HepG2 (cell line): ENCODE results near the gene ARF4. TPM values are rescaled to one million over a fixed set of nuclear protein-coding genes. Genes with fewer than 3 reads are reported as not detected.
A peak's percentile ranks its signal among the peaks of the same experiment; 100 is the strongest.

Source experiments
- ATAC-seq: fragments of 200-7000 bp; cut with Tn5 transposase; 3 replicates; pipeline ENCODE4 v1.9.1; 2020; ENCODE audit warnings: mild to moderate bottlenecking, moderate library complexity
- BruUV-seq: library from RNA; stranded (reverse); fragments of 400-500 nt; replicated peaks from 2 replicates; lab custom pipeline; 2021; lab: Mats Ljungman, UMichigan
- CTCF ChIA-PET: fragments of 300-600 bp; formaldehyde crosslinking; extraction: SDS; loops from one replicate; lab custom pipeline; 2021; ENCODE audit warnings: low total read pairs, inconsistent platforms, low intra/inter-chr PET ratio; lab: Yijun Ruan, JAX
- POLR2A ChIA-PET: fragments of 350-600 bp; sonication (Branson Sonifier 250); formaldehyde crosslinking; loops from one replicate; lab custom pipeline; 2020; ENCODE audit warnings: antibody characterized with exemption, inconsistent platforms; lab: Yijun Ruan, JAX
- DNase-seq: peaks from one replicate; pipeline ENCODE4 v3.0.0-alpha.2; 2015; ENCODE audit warnings: low spot score
- FAIRE-seq: peaks from 3 replicates; lab custom pipeline; 2011; peaks lifted over from hg19 to GRCh38; lab: Jason Lieb, UNC
- H2AFZ ChIP-seq: one replicate; pipeline ENCODE4 v1.6.1; 2011; ENCODE audit warnings: low read length, inconsistent platforms
- H3K27ac ChIP-seq: fragments of 300-600 bp; 3 replicates; pipeline ENCODE4 v1.8.0; 2011; ENCODE audit warnings: mixed run types, mild to moderate bottlenecking, mixed read lengths, low read length, inconsistent platforms; ENCODE audit not compliant: insufficient read depth; ENCODE audit errors: extremely low read length
- H3K27me3 ChIP-seq, 2 experiments: fragments of 200-600 bp in 1 of 2; 2 replicates in 1 of 2; 3 replicates in 1 of 2; pipeline versions ENCODE4 v1.6.0 to v1.8.0; 2011; ENCODE audit warnings: low read length in 2 of 2, mild to moderate bottlenecking in 2 of 2, moderate library complexity in 2 of 2, inconsistent platforms in 1 of 2; ENCODE audit not compliant: insufficient read depth in 2 of 2, control insufficient read depth in 1 of 2
- H3K36me3 ChIP-seq, 2 experiments: fragments of 200-600 bp in 1 of 2; replicated peaks in 1 of 2; 2 replicates in 1 of 2; 3 replicates in 1 of 2; pipeline versions ENCODE4 v1.5.1 to v1.8.0; 2011; ENCODE audit warnings: low read length in 2 of 2, inconsistent platforms in 1 of 2; ENCODE audit not compliant: insufficient read depth in 2 of 2, control insufficient read depth in 1 of 2
- H3K4me1 ChIP-seq: 2 replicates; pipeline ENCODE4 v1.5.1; 2012; ENCODE audit warnings: low read length, inconsistent platforms; ENCODE audit not compliant: insufficient read depth
- H3K4me2 ChIP-seq: 2 replicates; pipeline ENCODE4 v1.6.0; 2011; ENCODE audit warnings: low read depth, low read length, inconsistent platforms
- H3K4me3 ChIP-seq, 3 experiments: fragments of 200-600 bp in 1 of 3; sonication (generic), shearing (Covaris generic) in 1 of 3; replicated peaks in 1 of 3; 2 replicates each; pipeline ENCODE4 v1.5.1; 2011 to 2016; ENCODE audit warnings: low read length in 3 of 3, inconsistent platforms in 2 of 3, low read depth in 2 of 3, mild to moderate bottlenecking in 2 of 3, control low read depth in 1 of 3, mixed read lengths in 1 of 3; ENCODE audit not compliant: insufficient read depth in 1 of 3
- H3K79me2 ChIP-seq: one replicate; pipeline ENCODE4 v1.6.1; 2011; ENCODE audit warnings: low read length, inconsistent platforms; ENCODE audit not compliant: insufficient read depth
- H3K9ac ChIP-seq: 2 replicates; pipeline ENCODE4 v1.6.0; 2011; ENCODE audit warnings: mild to moderate bottlenecking, low read depth, low read length, inconsistent platforms; ENCODE audit not compliant: insufficient read depth
- H3K9me3 ChIP-seq: 2 replicates; pipeline ENCODE4 v1.5.1; 2012; ENCODE audit warnings: mild to moderate bottlenecking, low read length
- H4K20me1 ChIP-seq: 2 replicates; pipeline ENCODE4 v1.6.0; 2011; ENCODE audit warnings: inconsistent platforms, mild to moderate bottlenecking, low read length, moderate library complexity; ENCODE audit not compliant: insufficient read depth
- MAFF ChIP-seq: IDR thresholded peaks from 2 replicates; pipeline ENCODE4 v1.6.1; 2011; ENCODE audit warnings: low read depth, low read length, improper control_type of control experiment
- MAFK ChIP-seq, 2 experiments: IDR thresholded peaks in 1 of 2; conservative IDR thresholded peaks in 1 of 2; 2 replicates each; pipeline ENCODE4 v1.6.1; 2011; ENCODE audit warnings: improper control_type of control experiment in 2 of 2, low read length in 2 of 2
- PTBP1 ChIP-seq: fragments of 200-400 bp; formaldehyde crosslinking; IDR thresholded peaks from 2 replicates; pipeline ENCODE4 v1.6.1; 2018; ENCODE audit warnings: low read length, low read depth; ENCODE audit not compliant: poor library complexity, severe bottlenecking
- RNF2 ChIP-seq: fragments of 450-650 bp; conservative IDR thresholded peaks from 2 replicates; pipeline ENCODE4 v1.6.1; 2016; ENCODE audit warnings: low read depth
- ZNF30 ChIP-seq: sonication (generic); formaldehyde crosslinking; IDR thresholded peaks from 2 replicates; pipeline ENCODE4 v1.5.0; 2020; ENCODE audit warnings: mild to moderate bottlenecking, missing genetic modification reagents
- ZNF451 ChIP-seq: sonication (generic); formaldehyde crosslinking; IDR thresholded peaks from 2 replicates; pipeline ENCODE4 v1.5.0; 2020; ENCODE audit warnings: mild to moderate bottlenecking, missing genetic modification reagents
- ZNF672 ChIP-seq: sonication (generic); formaldehyde crosslinking; IDR thresholded peaks from 2 replicates; pipeline ENCODE4 v1.8.1; 2022; ENCODE audit warnings: missing genetic modification reagents
- WGBS: methylation state at CpG from one replicate; pipeline ENCODE4 v1.1.6; 2017; ENCODE audit warnings: low lambda C conversion rate; 5-methylcytosine and 5-hydroxymethylcytosine counted together
- in situ Hi-C: cut with HindIII; loops from 2 replicates; pipeline ENCODE4 v1.10.0; 2017; ENCODE audit warnings: low pct_unique_long_range_greater_than_20kb; ENCODE audit not compliant: extremely low pct_ligation_motif_present
- intact Hi-C: fragments of 100-400 bp; cut with micrococcal nuclease; formaldehyde crosslinking; loops from one replicate; pipeline ENCODE4 v1.10.0; 2022; ENCODE audit not compliant: unreplicated experiment
- polyA plus RNA-seq, 8 experiments: library from polyadenylated mRNA; depleted of rRNA in 3 of 8; stranded (reverse) in 7 of 8; unstranded in 1 of 8; fragments of >200 nt; fragmentation: Illumina TruSeq in 4 of 8; extraction: Trizol in 4 of 8; gene quantifications; 2 replicates each; pipeline versions ENCODE4 v1.2.1 to v1.2.3, GENCODE V29; 2011 to 2016; ENCODE audit warnings: low read depth in 4 of 8, missing spikeins in 1 of 8, mixed read lengths in 1 of 8; ENCODE audit not compliant: insufficient read depth in 1 of 8
- total RNA-seq, 5 experiments: library from RNA; depleted of rRNA; stranded (reverse); fragments of >200 nt; fragmentation: Illumina TruSeq; extraction: Trizol; gene quantifications; 2 replicates each; pipeline ENCODE4 v1.2.3, GENCODE V29; 2016; ENCODE audit warnings: low read depth in 1 of 5
- TF ChIP-seq, protein P1 (sequence below): sonication (generic); IDR thresholded peaks from 2 replicates; pipeline ENCODE4 v1.6.1; 2016; ENCODE audit warnings: low read depth, borderline replicate concordance
- TF ChIP-seq, protein P2 (sequence below), 2 experiments: sonication (generic) in 1 of 2; formaldehyde crosslinking in 1 of 2; IDR thresholded peaks; 2 replicates each; pipeline versions ENCODE4 v1.4.0 to v1.6.1; 2016 to 2020; ENCODE audit warnings: borderline replicate concordance in 1 of 2, low read depth in 1 of 2, mild to moderate bottlenecking in 1 of 2, missing genetic modification reagents in 1 of 2
- TF ChIP-seq, protein P3 (sequence below): conservative IDR thresholded peaks from 2 replicates; pipeline ENCODE4 v1.6.1; 2018; ENCODE audit warnings: missing genetic modification reagents

The ARF4 gene
- total and polyA plus RNA-seq, 2 of the 13 experiments (the other 11 are each of a cell fraction or from before 2014, with no cell fraction given), result 184 to 250 TPM

DNA sequence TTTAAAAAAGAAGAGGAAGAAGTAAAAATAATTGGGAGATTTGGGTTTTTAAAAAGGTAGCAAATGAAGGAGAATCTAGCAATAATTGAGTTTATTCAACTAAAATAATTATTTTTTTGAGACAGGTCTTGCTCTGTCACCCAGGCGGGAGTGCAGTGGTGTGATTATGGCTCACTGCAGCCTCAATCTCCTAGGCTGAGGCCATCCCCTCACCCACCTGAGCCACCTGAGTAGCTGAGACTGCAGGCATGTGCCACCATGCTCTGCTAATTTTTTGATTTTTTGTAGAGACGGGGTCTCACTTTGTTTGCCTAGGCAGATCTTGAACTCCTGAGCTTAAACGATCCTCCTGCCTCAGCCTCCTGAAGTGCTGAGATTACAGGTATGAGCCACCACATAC is 27.7 kb upstream of the ARF4 start:
- no peak overlapping the region for H3K9ac ChIP-seq
- H4K20me1 ChIP-seq, result no peaks in the 10 kb centered on the region
- H3K4me1 ChIP-seq, result peaks cover 14% of the 10 kb centered on the region
- no peak overlapping the region for H2AFZ ChIP-seq
- in situ Hi-C loops (no loop called here), intact Hi-C loops (no loop called here)
- H3K27ac ChIP-seq, result no peak overlapping the region
- no peak overlapping the region for H3K4me3 ChIP-seq
- no peak for FAIRE-seq
- 100% methylated on average over 3 of the region's 3 CpGs for WGBS
- no peaks in the 10 kb centered on the region for H3K27me3 ChIP-seq
- TF ChIP-seq RNF2, result no peak
- no peak for TF ChIP-seq ZNF30 (CRISPR knock-in tag)
- DNase-seq, result no peak
- H3K4me2 ChIP-seq, result no peak overlapping the region
- ATAC-seq, result no peak
- H3K9me3 ChIP-seq, result no peaks in the 10 kb centered on the region
- no TSS peak for BruUV-seq
- ChIA-PET CTCF (no interaction called here), POLR2A (no interaction called here)
- H3K36me3 ChIP-seq, result peaks cover 3 to 25% of the 10 kb centered on the region in 2 experiments; a peak in 4 of 5 replicates
- no peaks in the 10 kb centered on the region for H3K79me2 ChIP-seq

DNA sequence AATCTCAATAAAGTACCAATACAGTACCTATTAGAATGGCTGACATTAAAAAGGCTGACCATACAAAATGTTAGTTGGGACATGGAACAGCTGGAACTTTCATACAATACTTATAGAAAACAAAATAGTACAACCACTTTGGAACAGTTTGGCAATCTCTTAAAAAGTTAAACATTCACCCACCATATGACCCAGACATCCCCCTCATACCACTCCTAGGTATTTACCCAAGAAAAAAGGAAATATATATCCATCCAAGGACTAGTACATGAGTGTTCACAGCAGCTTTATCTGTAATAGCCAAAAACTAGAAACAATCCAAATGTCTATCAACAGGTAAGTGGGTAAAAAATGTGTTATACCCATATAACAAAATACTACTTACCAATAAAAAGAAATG is 25.2 kb upstream of the ARF4 start:
- Histone ChIP-seq H3K4me1 (peaks cover 14% of the 10 kb centered on the region), H3K27ac (no peak overlapping the region), H3K27me3 (no peaks in the 10 kb centered on the region), H3K4me2 (no peak overlapping the region), H3K9me3 (no peaks in the 10 kb centered on the region), H3K79me2 (no peaks in the 10 kb centered on the region), H2AFZ (no peak overlapping the region), H3K9ac (no peak overlapping the region), H3K36me3 (peaks cover 1 to 6% of the 10 kb centered on the region in 2 experiments; a peak in 1 of 5 replicates), H4K20me1 (no peaks in the 10 kb centered on the region), H3K4me3 (no peak overlapping the region)
- TF ChIP-seq, protein P1, sequence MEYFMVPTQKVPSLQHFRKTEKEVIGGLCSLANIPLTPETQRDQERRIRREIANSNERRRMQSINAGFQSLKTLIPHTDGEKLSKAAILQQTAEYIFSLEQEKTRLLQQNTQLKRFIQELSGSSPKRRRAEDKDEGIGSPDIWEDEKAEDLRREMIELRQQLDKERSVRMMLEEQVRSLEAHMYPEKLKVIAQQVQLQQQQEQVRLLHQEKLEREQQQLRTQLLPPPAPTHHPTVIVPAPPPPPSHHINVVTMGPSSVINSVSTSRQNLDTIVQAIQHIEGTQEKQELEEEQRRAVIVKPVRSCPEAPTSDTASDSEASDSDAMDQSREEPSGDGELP, result 0 out of 2 replicates have a peak, but pooled peaks have one; percentile 16
- TF ChIP-seq, protein P2, sequence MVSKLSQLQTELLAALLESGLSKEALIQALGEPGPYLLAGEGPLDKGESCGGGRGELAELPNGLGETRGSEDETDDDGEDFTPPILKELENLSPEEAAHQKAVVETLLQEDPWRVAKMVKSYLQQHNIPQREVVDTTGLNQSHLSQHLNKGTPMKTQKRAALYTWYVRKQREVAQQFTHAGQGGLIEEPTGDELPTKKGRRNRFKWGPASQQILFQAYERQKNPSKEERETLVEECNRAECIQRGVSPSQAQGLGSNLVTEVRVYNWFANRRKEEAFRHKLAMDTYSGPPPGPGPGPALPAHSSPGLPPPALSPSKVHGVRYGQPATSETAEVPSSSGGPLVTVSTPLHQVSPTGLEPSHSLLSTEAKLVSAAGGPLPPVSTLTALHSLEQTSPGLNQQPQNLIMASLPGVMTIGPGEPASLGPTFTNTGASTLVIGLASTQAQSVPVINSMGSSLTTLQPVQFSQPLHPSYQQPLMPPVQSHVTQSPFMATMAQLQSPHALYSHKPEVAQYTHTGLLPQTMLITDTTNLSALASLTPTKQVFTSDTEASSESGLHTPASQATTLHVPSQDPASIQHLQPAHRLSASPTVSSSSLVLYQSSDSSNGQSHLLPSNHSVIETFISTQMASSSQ (IDR thresholded peaks at IDR 0.05; ENCODE audit: low read depth), result peak; percentile 56
- TF ChIP-seq, protein P2 (CRISPR knock-in tag; IDR thresholded peaks at IDR 0.05; ENCODE audit: borderline replicate concordance), result peak; percentile 45; the same call in 1 of the 2 replicates
- TF ChIP-seq MAFK (conservative IDR thresholded peaks at IDR 0.05 in 1 of 2, IDR thresholded peaks at IDR 0.05 in 1 of 2; ENCODE audit: low read length in 2 of 2) (peak; percentile 49 to 52; a peak in 3 of 4 replicates), MAFF (0 out of 2 replicates have a peak, but pooled peaks have one; percentile 8), ZNF451 (no peak), ZNF672 (no peak), PTBP1 (no peak)
- TF ChIP-seq, protein P3, sequence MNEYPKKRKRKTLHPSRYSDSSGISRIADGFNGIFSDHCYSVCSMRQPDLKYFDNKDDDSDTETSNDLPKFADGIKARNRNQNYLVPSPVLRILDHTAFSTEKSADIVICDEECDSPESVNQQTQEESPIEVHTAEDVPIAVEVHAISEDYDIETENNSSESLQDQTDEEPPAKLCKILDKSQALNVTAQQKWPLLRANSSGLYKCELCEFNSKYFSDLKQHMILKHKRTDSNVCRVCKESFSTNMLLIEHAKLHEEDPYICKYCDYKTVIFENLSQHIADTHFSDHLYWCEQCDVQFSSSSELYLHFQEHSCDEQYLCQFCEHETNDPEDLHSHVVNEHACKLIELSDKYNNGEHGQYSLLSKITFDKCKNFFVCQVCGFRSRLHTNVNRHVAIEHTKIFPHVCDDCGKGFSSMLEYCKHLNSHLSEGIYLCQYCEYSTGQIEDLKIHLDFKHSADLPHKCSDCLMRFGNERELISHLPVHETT (CRISPR knock-in tag), result no peak
- in situ Hi-C loops, result no loop called here
- ChIA-PET CTCF (no interaction called here), POLR2A (interaction anchor here (1.4 to 1.7 kb wide), 2 partner anchors 25 kb away, joined by 4 to 5 read pairs; partner anchors contain the start of gene ARF4)
- intact Hi-C loops, result no loop called here
- ATAC-seq, result peak; percentile 68
- DNase-seq, result no peak
- BruUV-seq, result no TSS peak
- FAIRE-seq, result no peak
